ENCODE results near the gene RAB7A. TPM values are rescaled to one million over a fixed set of nuclear protein-coding genes. Genes with fewer than 3 reads are reported as not detected.

The RAB7A gene
- polyA plus RNA-seq (ENCODE audit: insufficient read length): 140 TPM

DNA sequence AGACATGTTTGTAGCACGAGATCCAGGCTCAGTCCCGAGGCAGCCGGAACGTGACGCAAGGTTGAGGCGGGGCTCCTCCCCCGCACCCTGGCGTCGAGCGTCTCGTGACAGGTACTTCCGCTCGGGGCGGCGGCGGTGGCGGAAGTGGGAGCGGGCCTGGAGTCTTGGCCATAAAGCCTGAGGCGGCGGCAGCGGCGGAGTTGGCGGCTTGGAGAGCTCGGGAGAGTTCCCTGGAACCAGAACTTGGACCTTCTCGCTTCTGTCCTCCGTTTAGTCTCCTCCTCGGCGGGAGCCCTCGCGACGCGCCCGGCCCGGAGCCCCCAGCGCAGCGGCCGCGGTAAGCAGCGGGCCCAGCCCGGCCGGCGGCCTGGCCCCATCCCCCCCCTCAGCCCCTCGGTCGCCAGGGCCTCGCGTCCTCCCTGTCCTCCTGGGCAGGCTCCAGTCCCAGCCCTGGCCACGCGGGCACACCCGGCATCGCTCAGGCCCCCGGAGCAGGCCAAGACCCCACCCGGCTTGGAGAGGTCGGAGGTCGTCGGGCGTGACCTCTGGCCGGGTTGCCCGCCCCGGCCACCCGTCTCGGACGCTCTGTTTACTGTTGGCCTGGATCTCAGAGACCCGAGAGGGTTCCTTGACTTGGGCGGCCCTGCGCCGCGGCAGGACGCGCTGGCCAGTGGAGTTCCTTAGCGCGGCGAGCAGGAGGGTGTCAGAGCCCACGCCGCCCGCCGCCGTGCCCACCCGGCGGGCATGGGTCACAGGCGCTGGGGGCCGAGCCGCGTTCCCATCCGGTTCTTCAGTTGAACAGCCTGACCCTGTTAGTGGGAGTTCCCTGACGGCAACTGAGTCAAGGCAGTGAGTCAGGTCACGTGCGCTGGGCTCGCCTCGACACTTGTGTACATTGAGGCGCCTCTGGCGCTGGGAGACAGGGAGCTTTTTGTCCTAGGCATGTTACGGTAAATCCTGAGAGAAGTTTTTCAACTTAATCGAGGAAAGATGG is at the start of gene RAB7A:
Gene RAB7A, plus strand, starts transcription at position 161 of the 994 bp plus-strand sequence. CDS start 69,185 bp downstream, outside the sequence.
- peak; percentile 98 for DNase-seq

DNA sequence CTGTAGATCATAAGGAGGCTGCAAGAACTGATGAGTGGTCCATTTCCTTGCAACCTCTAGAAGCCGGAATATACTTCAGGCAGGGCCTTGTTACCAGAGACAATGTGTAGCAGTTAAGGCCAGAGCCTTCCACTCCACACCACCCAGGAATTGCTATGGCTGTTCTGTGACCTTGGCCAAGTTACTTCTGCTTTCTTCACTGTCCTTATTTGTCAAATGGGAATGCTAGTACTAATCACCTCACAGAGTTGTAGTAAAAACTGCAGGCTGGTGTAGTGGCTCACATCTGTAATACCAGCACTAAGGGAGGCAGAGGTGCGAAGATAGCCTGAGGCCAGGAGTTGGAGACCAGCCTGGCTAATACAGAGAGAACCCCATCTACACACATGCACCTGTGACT is 46.6 kb upstream of the RAB7A start:
- DNase-seq: no peak

DNA sequence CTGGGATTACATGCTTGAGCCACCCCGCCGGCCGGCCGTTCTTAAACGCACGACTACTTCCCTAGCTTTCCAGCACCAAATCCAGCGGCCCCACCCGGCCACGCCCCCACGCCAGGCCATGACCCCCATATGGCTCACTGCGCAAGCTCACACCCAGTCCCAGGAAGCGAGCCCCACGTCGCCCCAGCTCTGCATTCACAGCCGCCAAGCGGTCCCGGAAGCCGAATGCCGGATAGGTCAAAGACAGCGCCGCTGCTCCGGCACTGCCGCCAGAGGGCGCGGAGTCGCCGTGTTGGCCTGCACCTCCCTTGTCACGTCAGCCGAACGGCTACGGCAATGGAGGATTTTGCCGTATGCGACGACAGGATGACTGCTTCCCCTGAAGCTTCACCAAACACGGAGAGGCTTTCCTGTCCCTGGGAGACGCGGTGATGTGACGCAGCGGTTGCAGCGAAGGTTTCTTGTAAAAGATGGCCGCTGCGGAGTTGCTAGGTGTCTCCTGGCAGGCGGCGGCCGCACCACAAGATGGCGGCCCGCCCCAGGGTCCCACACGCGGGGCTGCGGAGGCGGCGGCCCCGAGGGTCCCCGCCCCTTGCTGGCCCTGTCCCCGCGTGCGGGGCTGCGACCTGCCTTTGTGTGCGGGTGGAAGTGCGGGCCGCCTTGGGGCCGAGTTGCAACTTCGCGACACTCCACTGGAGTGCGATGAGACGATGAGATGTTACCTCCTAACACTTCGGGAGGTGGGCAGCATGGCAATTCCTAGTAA is 45.2 kb upstream of the RAB7A start:
- DNase-seq: peak; percentile 99

DNA sequence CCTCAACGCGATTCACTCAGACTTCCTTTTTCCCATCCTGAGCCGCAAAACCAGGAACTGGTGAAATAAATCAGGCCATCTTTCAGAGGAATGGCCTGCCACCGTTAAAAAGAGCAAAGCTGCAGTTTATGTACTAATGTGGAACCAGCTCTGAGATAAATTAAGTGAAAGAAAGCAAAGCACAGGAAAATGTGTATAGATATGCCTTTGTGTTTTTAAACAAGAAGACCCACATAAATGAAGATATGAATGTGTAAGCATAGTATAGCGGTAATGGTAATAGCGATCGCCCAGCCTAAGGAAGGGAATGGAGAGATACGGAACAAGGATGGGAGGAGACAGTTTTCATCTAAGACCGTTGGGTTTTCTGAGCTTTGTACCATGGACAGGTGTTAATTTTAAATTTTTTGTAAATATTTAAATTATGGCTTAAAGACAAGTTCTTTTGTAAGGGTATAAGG is 44.6 kb upstream of the RAB7A start:
- no peak for DNase-seq

DNA sequence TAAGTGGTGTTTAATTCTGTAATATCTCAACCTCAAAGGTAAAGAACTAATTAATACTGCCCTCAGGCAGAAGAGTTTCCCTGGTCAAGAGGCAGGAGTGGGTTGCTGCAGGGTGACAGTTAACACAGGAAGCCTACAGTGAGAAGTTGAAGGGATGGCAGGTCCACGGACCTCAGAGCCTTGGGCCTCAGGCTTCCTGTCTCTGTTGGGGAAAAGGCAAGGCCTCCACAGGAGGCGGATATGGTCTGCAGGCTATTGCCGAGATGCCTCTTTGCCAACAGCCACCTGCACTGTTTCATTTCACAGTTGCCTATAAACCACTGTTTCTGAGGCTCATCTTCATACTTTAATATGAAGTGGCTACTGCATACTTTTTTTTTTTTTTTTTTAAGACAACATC is 42.0 kb upstream of the RAB7A start:
- no peak for DNase-seq

DNA sequence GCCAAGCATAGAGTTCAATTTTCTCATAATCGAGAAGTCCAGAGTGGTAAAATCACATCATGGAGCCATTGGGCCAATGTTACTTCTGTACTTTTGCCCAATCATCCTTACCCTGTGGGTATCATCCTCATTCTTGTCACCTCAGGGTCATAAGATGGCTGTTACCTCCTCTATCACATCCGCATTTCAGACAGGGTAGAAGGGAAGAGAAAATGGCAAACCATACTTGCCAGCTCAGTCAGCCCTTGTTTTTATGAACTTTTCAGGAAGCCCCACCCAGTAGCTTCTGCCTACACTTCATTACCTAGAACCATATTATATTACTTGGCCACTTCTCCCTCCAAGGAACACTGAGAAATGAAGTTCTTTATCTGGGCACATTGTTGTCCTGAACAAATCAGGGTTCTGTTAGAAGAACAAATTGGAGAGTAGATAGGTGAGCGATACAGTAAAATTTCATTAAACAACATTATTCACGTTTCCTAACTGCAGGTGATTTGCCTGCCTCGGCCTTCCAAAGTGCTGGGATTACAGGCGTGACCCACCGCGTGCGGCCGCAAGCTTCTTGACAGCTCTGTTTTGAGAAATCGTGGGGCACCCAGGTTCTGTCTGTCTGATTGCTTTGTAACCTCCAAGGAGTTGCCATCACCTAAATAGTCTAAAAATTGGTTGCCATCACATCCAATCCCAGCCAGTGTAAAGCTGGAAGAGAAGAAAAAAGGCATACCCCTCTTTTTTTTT is 40.8 kb upstream of the RAB7A start:
- no peak for DNase-seq

DNA sequence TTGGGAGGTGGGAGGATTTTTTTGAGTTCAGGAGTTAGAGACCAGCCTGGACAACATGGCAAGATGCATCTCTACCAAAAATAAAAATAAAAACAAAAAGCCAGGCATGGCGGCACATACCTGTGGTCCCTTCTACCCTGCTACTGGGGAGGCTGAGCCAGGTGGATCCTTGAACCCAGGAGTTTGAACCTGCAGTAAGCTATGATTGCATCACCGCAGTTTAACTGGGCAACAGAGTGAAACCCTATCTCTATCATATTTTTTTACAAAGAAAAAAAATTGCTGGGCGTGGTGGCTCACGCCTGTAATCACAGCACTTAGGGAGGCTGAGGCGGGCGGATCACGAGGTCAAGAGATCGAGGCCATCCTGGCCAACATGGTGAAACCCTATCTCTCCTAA is 39.5 kb upstream of the RAB7A start:
- no peak for DNase-seq

DNA sequence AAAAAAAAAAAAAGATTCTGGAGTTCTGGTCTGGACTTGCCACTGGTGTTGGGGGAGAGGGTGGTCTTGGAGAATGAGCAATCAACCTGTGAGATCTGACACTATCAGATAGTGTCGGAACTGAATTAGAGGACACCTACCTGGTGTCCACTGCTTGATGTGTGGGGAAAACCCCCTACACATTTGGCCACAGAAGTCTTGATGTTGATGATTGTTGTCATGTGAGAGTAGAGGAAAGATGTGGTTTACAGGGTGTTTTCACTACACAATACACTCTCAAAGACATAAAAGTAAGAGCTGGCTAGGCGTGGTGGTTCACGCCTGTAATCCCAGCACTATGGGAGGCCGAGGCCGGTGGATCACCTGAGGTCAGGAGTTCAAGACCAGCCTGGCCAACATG is 36.9 kb upstream of the RAB7A start:
- no peak for DNase-seq

DNA sequence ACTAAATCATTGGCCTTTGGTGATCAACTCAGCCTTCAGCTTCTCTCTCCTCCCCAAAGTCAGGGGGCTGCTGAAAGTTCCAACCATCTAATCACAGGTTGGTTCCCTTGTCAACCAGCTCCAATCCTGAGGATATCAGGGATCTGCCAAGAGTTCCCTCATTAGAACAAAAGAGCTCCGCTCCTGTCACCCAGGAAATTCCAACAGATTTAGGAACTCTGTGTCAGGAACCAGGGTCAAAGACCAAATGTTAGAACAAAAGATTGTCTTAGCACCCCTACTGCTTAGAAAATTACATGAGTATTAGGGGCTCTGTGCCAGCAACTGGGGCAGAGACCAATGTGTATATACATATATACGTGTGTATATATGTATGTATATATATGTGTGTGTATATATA is 32.3 kb upstream of the RAB7A start:
- no peak for DNase-seq

DNA sequence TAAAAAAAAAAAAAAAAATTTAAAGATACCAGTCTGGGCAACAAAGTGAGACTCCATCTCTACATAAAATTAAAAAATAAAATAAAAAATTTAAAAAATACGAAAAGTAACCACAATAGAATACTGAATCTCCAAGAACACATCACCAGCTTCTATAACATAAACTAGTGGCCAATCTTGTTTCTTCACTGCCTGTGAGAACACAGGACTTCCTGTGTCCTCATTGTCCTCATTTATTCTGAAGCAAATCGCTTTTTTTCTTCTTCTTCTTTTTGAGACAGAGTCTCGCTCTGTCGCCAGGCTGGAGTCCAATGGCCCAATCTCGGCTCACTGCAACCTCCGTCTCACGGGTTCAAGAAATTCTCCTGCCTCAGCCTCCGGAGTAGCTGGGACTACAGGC is 28.6 kb upstream of the RAB7A start:
- DNase-seq: no peak

DNA sequence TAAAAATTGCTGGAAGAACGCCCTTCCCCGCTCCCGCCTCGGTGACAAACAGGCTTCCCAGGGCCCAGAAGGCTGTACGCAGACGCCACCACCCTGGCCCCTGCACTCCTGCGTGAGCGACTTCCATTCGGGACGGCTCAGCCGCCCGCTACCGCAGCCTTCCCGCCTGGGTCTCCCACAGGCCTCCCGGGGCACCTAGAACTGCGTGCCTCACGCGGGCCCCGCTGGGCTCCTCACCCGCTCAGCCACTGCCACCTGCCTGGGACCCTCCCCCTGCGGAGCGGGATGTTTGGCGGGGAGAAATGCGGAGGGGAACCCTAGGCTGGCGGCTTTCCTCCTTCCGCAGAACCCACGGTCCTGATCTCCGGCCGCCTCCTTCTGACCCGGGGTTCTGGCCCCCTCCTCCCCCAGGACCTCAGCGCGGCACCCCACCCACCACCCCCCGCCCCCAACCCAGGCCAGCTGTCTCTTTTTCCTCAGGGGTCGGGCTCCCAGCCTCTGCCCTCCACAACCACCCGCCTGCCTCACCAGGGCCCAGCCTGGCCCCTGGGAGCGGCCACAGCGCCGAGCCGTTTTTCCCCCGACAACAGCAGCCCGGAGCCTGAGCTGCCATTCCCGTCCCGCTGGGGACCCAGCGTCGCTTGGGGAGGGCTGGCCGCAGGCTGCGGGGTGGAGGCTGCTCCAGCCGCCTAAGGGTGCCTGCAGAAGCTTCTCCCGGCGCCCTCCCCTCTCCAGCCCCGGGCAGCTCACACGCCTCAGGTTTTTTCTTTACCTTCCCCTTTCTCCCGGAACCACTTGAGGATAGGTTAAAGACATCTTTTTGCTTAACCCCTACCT is 27.6 kb upstream of the RAB7A start:
- DNase-seq: peak; percentile 27

DNA sequence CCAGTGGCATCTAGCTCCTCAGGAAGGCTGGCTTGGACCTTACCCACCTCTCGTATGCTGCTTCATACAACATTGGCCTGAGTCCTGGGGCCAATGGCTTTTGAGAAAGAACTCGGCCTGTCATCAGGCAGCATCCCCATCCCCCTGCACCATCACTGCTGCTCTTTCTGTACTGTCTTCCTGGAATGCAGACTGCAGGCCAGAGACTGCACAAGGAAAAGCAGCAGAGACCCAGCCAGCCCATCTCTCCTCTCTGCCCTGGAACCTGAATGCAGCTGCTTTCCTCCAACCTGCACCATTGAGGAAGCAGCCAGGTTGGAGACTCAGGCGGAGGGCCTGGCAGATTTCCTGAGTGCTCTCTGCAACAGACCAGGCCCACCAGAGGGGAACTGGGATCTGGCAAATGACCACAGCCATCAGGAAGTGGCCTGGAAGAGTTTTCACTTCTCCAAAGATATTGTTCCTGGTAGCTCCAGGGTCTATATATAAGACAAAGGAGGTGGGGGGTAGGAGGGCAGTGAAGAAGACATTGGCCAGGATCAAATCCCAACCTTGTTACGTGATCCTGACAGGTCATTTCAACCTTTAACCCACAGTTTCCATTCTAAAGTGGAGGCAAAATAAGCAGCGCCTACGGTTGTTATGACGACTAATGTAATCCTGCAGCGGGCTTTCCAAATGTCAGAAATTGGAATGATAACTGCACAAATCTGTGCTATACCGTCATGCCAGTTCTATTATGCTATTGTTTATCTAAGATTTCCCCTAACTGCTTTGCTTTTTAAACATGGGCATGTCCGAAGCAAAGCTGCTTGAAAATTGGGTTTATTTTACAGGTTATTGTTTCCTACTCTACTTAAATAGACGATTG is 24.4 kb upstream of the RAB7A start:
- DNase-seq: no peak

DNA sequence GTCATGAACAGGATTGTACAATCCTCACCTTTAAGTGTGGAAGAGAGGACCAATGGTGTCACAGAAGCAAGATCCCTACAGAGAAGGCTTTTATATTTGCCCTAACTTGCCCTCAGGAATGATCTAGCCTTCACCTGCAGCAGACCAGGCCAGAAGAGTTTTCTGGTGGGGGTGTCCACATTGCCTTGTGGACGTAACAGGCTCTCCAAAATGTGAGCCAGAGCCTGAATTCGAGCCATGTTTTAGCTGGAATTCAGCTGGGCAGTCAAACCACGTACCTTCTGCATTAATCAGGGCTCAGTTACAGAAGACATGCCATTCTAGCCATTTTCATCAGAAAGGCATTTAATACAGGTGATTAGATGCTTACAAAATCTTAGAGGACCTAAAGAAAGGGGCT is 23.6 kb upstream of the RAB7A start:
- DNase-seq: no peak

DNA sequence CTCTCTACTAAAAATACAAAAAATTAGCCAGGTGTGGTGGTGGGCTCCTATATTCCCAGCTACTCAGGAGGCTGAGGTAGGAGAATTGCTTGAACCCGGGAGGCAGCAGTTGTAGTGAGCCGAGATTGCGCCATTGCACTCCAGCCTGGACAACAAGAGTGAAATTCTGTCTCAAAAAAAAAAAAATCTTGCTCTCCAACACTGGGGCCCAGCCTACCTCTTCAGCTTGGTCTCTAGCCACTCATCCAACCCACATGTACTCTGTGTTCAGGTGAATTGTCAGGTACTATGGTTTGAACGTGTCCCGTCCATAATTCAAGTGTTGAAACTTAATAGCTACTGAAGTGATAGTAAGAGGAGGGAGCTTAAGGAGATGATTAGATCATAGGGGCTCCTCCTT is 22.4 kb upstream of the RAB7A start:
- DNase-seq: no peak

DNA sequence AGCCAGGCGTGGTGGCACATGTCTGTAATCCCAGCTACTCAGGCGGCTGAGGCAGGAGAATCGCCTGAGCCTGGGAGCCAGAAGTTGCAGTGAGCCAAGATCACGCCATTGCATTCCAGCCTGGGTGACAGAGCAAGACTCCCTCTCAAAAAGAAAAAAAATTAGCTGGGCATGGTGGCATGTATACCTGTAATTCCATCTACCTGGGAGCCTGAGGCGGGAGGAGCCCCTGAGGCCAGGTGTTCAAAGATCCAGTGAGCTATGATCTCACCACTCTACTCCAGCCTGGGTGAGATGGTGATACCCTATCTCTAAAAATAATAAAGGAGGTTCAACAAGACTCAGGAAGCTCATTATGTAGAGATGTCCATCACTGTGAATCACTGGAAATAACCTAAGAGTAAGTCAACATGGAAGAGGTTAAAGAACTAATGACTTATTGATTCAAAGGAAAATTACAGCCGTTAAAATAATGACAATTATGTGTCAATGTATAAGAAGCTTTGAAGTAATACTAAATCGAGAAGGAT is 19.8 kb upstream of the RAB7A start:
- no peak for DNase-seq

DNA sequence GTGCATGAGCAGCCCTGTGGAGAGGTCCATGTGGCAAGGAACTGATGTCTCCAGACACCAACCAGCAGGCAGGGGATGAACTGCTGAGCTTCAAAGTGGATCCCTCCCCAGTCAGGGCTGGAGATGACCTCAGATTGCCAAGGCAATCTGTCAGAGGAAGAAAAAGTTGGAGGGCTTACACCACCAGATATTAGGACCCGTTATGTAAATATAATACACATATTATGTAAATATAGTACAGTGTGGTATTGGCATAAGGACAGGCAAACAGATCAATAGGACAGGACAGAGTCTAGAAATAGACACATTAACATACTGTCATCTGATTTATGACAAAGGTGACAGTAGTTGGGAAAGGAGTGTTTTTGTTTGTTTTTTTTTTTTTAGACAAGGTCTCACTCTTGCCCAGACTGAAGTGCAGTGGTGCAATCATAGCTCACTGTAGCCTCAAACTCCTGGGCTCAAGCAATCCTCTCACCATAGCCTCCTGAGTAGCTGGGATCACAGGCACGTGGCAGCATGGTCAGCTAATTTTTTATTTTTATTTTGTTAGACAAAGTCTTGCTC is 18.0 kb upstream of the RAB7A start:
- no peak for DNase-seq

DNA sequence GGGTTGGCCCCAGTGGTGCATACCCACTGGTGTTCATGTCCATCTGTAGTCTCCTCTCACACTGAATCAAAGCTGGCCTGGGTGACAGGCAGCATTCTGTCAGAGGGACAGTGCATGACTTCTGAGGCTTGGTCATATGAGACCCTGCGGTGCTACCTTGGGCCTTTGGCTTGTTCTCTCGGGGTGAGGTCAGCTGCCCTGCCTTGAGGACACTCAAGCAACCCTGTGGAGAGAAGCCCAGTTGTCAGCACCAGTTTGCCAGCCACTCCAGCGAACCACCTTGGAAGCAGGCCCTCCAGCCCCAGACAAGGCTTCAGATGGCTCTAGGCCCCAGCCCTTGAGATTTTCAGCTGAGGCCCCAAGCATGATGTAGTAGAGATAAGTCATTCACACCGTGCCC is 16.9 kb upstream of the RAB7A start:
- no peak for DNase-seq

DNA sequence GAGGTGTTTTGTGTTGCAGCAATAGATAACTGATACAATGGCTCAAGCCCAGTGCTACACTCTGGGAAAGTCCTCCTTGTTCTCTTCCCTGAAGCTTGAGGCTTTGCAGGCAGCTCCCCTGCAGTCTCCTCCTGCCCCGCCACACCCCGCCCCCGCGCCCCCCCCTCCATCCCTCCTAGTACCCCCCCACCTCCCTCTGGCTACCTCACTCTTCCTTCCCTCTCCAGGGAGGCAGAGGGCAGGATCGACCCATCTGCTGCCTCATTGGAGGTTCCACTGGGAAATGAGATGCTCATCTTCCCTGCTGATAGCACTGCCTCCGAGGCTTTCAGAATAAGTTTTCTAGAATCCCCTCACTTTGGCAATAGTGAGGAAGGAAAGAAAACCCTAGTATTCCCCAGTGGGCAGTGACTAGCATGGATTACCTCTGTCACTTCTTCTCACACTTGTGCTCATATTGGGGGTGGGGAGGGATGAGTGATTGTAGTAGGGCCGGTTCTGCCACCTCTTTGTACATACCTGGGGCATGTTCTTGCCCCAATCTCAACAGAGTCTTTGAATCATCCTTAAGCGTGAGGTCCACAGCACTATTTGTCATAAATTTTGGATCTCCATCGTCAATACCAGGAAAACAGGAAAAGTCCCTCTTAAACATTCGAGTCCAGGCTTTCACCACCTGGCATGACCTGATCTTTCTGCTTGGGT is 16.3 kb upstream of the RAB7A start:
- no peak for DNase-seq

DNA sequence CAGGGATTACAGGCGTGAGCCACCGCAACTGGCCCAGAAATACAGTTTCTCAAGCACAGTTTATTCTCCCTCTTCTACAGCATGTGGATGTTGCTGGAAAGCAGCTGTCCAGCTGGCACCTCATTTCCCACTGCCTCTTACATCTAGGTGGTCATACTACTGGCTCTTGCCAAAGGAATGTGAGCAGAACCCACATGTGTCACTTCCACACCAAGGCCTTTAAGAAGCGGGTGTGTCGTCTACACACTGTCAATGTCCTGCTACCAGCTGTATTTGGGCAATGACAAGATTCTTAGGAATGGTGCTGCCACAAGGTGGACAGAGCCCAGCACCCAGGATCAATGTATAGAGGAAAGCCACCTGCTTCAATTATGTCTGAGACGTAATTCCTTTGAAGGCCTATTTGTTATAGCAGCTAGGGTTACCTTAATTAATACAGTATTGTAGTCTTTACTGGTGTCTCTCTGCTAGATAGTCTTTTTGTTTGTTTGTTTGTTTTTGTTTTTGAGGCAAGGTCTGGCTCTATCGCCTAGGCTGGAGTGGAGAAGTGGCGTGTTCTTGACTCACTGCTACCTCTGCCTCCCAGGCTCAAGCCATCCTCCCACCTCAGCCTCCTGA is 15.1 kb upstream of the RAB7A start:
- DNase-seq: no peak
